Transverse colon (tissue), 4 donors: ENCODE measurements around the gene KRT13.

Source experiments
- CTCF ChIP-seq, 5 experiments: fragments of 200-600 bp in 3 of 5; fragments of 450-650 bp in 2 of 5; sonication (generic) in 3 of 5; IDR thresholded peaks; 1 replicate in 2 of 5; 2 replicates in 3 of 5; pipeline ENCODE4 v1.5.1; 2016 to 2017; ENCODE audit warnings: antibody characterized with exemption in 5 of 5, inconsistent platforms in 3 of 5, mild to moderate bottlenecking in 2 of 5, moderate library complexity in 1 of 5
- POLR2A ChIP-seq: fragments of 450-650 bp; IDR thresholded peaks from one replicate; pipeline ENCODE4 v1.6.1; 2016; ENCODE audit warnings: antibody characterized with exemption, mild to moderate bottlenecking, moderate library complexity
- POLR2AphosphoS5 ChIP-seq, 3 donors: sonication (generic); formaldehyde crosslinking; IDR thresholded peaks; one replicate each; pipeline ENCODE4 v1.6.1; 2016; ENCODE audit warnings: antibody characterized with exemption in 3 of 3

- no peak for TF ChIP-seq CTCF (IDR thresholded peaks at IDR 0.05)
- no peak for TF ChIP-seq POLR2AphosphoS5 (IDR thresholded peaks at IDR 0.05)
- no peak for TF ChIP-seq POLR2A
Measured at GRCh38 chr17:41492351-41492750, 13.1 kb downstream of the KRT13 start.
